Right atrium auricular region (tissue), 2 donors: Measurements from ENCODE around the gene SLC25A25. TPM values are rescaled to one million over a fixed set of nuclear protein-coding genes. Genes with fewer than 3 reads are reported as not detected.
A peak's percentile ranks its signal among the peaks of the same experiment; 100 is the strongest.
"Not testable (repeated sequence)": the region's sequence is repeated elsewhere in the genome, so short reads cannot be mapped to it uniquely, and the experiment has no call there.

Experiments
- DNase-seq: peaks from one replicate; pipeline ENCODE4 v3.0.0-alpha.2; 2019; ENCODE audit warnings: low spot score
- H3K27ac ChIP-seq, 2 donors: fragments of 200-600 bp; sonication (generic); 1 replicate in 1 of 2; 2 replicates in 1 of 2; pipeline ENCODE4 v1.5.1; 2016 to 2019
- H3K27me3 ChIP-seq, 2 donors: fragments of 200-600 bp; sonication (generic); one replicate each; pipeline versions ENCODE4 v1.5.1 to v1.6.0; 2017 to 2019
- H3K36me3 ChIP-seq: fragments of 200-600 bp; sonication (generic); one replicate; pipeline ENCODE4 v1.5.1; 2016
- H3K4me1 ChIP-seq, 2 donors: fragments of 200-600 bp; sonication (generic); one replicate each; pipeline versions ENCODE4 v1.5.1 to v1.6.0; 2017 to 2019
- H3K4me3 ChIP-seq, 2 donors: fragments of 200-600 bp; sonication (generic); 1 replicate in 1 of 2; 2 replicates in 1 of 2; pipeline ENCODE4 v1.5.1; 2017 to 2019; ENCODE audit warnings: mild to moderate bottlenecking in 1 of 2, moderate library complexity in 1 of 2
- H3K9me3 ChIP-seq, 2 donors: fragments of 200-600 bp; sonication (generic); one replicate each; pipeline ENCODE4 v1.5.1; 2019
- CTCF ChIP-seq, 2 donors: fragments of 200-600 bp; sonication (generic); IDR thresholded peaks; one replicate each; pipeline ENCODE4 v1.5.1; 2019; ENCODE audit warnings: antibody characterized with exemption in 2 of 2
- total RNA-seq, 2 donors: library from RNA; depleted of rRNA; stranded (reverse); fragments of >200 nt; gene quantifications; one replicate each; pipeline ENCODE4 v1.1.0, GENCODE V29; 2016

SLC25A25 gene
- total RNA-seq: 10 to 100 TPM in 1 of 2 donors, 1 to 10 TPM in 1; 8.2 to 11.8 TPM

- H3K9me3 ChIP-seq: no peaks in the 10 kb centered on the region
- DNase-seq: peak; percentile 100
- H3K27ac ChIP-seq: peak within 1 kb of the TSS; percentile 99
- H3K27me3 ChIP-seq: no peaks in the 10 kb centered on the region
- TF ChIP-seq CTCF (IDR thresholded peaks at IDR 0.05): no peak
- H3K4me1 ChIP-seq: peaks cover 0 to 50% of the 10 kb centered on the region in 2 donors
- H3K4me3 ChIP-seq: peak within 1 kb of the TSS; percentile 90 to 98
- H3K36me3 ChIP-seq: peaks cover 7% of the 10 kb centered on the region
Observed at GRCh38 chr9:128067645-128068385, at the start of gene SLC25A25. TSS of gene SLC25A25 (plus strand) at chr9:128068232. CDS start at chr9:128068320, 88 bp downstream.

GRCh38 chr9:128020692-128021091 lies 47.3 kb upstream of the SLC25A25 start:
- Histone ChIP-seq H3K27me3 (no peaks in the 10 kb centered on the region), H3K27ac (no peak overlapping the region), H3K9me3 (no peaks in the 10 kb centered on the region), H3K4me1 (no peaks in the 10 kb centered on the region), H3K4me3 (no peak overlapping the region), H3K36me3 (no peaks in the 10 kb centered on the region)
- TF ChIP-seq CTCF (IDR thresholded peaks at IDR 0.05): no peak
- DNase-seq: no peak

GRCh38 chr9:128021098-128021497 lies 46.9 kb upstream of the SLC25A25 start:
- Histone ChIP-seq H3K36me3 (no peaks in the 10 kb centered on the region), H3K27me3 (no peaks in the 10 kb centered on the region), H3K27ac (no peak overlapping the region), H3K4me1 (no peaks in the 10 kb centered on the region), H3K4me3 (no peak overlapping the region), H3K9me3 (no peaks in the 10 kb centered on the region)
- no peak for TF ChIP-seq CTCF (IDR thresholded peaks at IDR 0.05)
- DNase-seq: no peak

GRCh38 chr9:128022886-128023285 lies 45.1 kb upstream of the SLC25A25 start:
- H3K27ac ChIP-seq: no peak overlapping the region

GRCh38 chr9:128023671-128024070 lies 44.4 kb upstream of the SLC25A25 start:
- not testable (repeated sequence) for H3K27me3 ChIP-seq, H3K9me3 ChIP-seq, H3K4me1 ChIP-seq, H3K27ac ChIP-seq, H3K4me3 ChIP-seq, DNase-seq, H3K36me3 ChIP-seq

More at GRCh38 chr9:128022886-128023285, 45.1 kb upstream of the SLC25A25 start:
- Histone ChIP-seq H3K27me3 (no peaks in the 10 kb centered on the region), H3K4me1 (no peaks in the 10 kb centered on the region), H3K36me3 (no peaks in the 10 kb centered on the region), H3K9me3 (no peaks in the 10 kb centered on the region), H3K4me3 (no peak overlapping the region)
- TF ChIP-seq CTCF (IDR thresholded peaks at IDR 0.05): no peak
- DNase-seq: no peak

GRCh38 chr9:128024761-128025308 lies 43.2 kb upstream of the SLC25A25 start:
- no peaks in the 10 kb centered on the region for H3K27me3 ChIP-seq
- H3K4me1 ChIP-seq: no peaks in the 10 kb centered on the region
- DNase-seq: no peak
- no peaks in the 10 kb centered on the region for H3K36me3 ChIP-seq
- no peaks in the 10 kb centered on the region for H3K9me3 ChIP-seq
- H3K4me3 ChIP-seq: no peak overlapping the region
- H3K27ac ChIP-seq: no peak overlapping the region
- TF ChIP-seq CTCF (IDR thresholded peaks at IDR 0.05): no peak
